GOT3 (cell line): ENCODE results near the gene PDE4B.

ENCODE experiments used
- DNase-seq: peaks from one replicate; lab custom pipeline; 2025; ENCODE audit warnings: mixed read lengths; lab: John Stamatoyannopoulos, UW

PDE4B gene

GRCh38 chr1:66262208-66262963 is 469.7 kb downstream of the PDE4B start:
- no peak for DNase-seq

- DNase-seq: no peak
These were observed 472.6 kb downstream of the PDE4B start for GRCh38 chr1:66265268-66265667.

DNA sequence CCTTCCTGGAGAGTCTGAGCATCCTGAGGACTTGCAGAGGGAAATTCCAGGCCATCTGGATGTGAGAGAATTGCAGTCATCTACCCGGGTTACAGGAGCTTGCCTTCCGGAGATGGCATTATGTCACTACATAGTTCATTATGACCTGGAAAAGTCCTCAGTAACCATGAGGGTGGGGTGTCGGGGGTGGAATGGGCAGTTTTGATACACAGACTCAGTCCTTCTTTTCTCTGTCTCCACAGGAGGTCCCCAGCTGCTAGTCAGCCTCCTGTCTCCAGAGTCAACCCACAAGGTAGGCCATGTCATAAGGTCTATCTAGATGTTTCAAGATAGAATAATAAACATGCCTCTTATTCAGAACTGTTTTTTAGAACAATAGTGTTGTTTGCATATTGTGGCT is 473.1 kb downstream of the PDE4B start:
- DNase-seq: no peak

GRCh38 chr1:66266350-66266749 is 473.7 kb downstream of the PDE4B start:
- no peak for DNase-seq

DNA sequence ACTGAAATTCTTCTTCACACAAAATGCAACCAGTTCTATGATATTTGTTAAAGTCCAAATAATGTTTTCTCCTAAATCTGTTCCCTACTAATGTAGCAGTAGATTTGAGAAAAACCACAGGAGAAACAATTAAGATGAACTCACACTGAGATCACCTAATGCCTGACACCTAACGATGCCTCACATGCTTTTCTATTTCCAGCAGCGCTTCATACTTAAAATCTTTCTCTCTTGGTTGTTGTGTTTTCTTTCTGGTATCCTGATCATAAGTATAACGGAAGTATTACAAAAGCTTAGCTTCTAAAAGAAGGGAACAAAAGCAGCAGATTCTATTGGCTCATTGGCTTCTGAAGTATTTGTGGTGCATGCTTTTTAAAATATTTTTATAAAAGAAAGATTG is 474.1 kb downstream of the PDE4B start:
- no peak for DNase-seq

GRCh38 chr1:66267201-66267940 is 474.7 kb downstream of the PDE4B start:
- no peak for DNase-seq

- DNase-seq: no peak
These were observed 476.5 kb downstream of the PDE4B start for GRCh38 chr1:66269222-66269621.

DNA sequence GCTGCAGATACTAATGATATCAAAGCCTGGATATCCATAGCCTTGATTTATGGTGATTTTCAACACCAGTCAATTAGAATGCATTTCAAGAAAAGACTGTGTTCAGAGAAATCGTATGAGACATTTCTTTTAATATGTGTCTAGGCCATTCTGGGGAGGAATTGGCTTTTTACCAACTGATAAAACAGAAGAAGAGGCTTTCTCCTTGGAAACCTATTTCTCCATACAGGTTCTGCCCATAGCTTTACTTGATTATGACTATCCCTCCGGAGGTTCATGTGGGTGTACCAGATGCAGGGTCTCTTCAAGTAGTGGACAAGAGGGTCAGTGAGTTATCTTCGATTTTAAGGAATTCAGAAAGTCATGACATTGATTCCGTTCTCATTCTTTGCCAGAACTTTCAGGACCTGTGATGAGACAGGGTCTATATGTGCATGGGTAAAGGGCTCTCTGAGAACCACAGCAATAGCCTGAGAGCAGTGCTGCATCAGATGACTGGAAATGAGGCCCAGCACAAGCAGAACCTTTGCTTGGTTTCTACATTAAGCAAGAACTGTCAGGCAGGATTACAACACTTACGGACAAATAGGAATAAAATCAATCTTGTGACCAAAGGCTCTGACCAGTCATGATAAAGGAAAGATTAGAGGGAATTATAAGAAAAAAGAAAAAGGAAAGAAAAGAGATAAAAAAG is 477.6 kb downstream of the PDE4B start:
- DNase-seq: no peak

GRCh38 chr1:66271216-66271903 is 478.7 kb downstream of the PDE4B start:
- DNase-seq: peak; percentile 23

- DNase-seq: no peak
These were observed 479.2 kb downstream of the PDE4B start for GRCh38 chr1:66271904-66272254.

DNA sequence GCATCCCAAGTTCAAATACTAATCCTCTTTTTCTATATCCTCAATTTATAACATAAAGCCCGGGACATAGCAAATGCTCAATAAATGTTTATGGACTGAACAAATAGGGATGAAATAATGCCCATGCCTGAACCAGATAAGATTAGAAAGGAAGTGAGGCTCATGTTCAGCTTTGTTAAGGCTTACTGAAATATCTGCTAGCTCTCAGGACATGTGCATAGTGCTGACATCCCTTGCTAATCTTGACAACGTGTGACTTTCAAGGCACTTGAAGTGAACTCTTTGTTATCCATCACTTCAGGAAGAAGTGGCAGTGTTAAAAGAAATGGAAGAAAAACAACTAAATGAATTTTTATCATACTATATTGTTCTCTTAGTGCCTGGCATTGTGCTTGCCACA is 481.0 kb downstream of the PDE4B start:
- DNase-seq: no peak

DNA sequence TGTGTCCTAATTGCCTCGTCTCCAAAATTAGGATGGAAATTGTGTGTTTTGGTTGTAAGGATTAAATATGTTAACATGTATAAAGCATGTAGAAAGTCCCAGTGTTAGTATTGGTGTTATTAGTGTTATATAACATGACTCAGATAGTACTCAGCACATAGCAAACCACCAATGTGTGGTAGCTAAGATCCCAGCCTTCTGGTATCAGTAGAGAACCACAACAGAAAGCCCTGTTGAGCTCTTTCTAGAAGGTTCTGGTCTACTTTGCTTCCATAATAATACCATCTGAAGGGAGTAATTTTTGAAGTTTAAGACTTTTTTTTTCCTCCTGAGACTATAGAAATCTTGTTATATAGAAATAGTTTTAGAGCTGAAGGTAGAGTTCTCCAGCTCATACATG is 481.9 kb downstream of the PDE4B start:
- DNase-seq: no peak

GRCh38 chr1:66275083-66275482 is 482.4 kb downstream of the PDE4B start:
- DNase-seq: no peak

- DNase-seq: no peak
These were observed 482.9 kb downstream of the PDE4B start for GRCh38 chr1:66275601-66276023.

DNA sequence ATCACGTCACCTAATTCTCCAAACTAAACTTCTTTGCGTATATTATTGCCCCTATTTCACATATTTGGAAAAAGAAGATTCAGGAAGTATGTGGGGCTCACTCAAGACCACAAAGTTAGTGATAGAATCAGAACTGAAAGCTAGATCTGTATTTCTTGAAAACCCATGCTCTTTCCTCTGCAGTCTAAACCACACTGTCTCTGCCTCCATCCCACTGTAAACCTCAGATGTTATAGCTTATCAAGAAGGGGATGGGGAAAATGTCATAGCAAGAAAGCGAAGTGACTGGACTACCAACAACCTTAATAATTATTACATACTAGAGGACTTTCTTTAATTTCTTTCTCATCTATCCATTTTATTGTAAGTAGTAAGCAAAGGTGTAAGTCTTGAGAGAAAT is 483.5 kb downstream of the PDE4B start:
- no peak for DNase-seq

GRCh38 chr1:66278260-66279021 is 485.7 kb downstream of the PDE4B start:
- no peak for DNase-seq

- no peak for DNase-seq
These were observed 489.1 kb downstream of the PDE4B start for GRCh38 chr1:66281808-66282207.

DNA sequence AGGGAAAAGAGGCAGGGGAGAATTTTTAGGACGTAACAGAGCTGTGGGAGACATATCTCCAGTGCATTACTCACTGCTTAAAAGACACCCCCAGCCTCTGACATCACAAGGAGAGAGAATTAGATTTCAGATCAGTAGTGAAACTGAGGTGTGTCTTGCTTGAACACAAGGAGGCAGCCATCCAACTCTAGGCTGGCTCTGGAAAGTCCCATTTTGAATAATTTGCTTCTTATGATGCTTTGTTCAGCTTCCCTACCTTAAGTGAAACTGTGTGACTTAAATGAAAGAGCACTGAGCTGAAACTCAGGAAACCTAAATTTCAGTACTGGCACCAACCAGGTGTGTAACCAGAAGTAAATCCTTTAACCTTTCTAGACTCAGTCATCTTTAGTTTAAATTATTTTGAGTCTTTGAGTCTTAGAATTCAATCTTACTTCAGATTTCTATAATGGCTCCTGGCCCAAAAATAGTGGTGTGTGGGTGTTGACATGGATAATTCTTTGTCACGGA is 489.7 kb downstream of the PDE4B start:
- DNase-seq: no peak

DNA sequence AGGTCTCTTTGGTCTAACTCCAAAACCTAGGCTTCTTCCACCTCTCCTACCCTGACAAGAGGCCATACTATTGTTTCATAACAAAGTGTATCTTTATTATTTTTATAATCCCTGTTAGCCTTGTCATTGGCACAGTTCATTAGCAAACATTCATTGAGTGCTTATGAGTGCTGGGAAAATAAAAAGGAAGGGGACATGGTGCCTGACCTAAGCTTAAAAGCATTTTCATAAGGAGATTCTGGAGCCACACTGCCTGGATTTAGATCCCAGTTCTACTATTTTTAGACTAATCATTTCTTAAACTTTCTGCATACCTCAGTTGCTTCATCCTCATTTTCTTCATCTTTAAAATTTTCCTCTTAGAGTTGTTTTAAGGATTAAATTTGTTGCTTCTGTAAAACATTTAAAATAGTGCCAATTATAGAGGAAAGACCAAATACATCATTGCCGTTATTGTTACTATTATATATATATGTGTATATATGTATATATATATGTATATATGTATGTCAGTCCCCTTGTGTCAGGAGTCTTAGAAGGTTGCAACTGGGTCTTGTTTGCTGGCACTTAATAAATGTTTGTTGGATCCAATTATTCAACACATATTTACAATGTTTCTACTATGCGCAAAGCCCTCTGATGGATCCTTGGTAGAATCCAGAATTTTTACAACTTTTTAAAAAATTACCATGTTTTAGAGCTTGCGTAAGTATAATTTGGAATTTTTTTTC is 490.4 kb downstream of the PDE4B start:
- no peak for DNase-seq

DNA sequence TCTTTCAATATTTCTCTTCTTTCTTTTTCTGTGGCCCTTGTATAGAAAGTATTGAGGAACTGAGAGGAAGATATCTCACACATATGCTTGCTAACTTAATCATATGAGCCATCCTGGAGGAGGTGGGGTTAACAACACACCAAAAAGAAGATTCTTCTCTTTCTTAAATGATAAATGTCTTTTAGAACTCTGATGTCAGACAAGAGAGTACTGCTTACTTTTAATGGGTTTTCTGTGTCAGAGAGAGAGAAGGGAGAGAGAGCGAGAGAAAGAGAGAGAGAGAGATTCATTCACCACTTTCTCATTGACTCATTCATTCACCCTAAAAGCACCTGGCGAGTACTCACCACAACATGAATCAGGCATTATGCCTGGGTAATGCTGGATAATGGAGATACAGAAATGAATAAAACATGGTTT is 490.9 kb downstream of the PDE4B start:
- DNase-seq: no peak

- DNase-seq: no peak
These were observed 492.1 kb downstream of the PDE4B start for GRCh38 chr1:66284746-66285145.
